Mesenteric fat pad (tissue), 1 donor: ENCODE results near the gene PGM2L1. TPM values are rescaled to one million over a fixed set of nuclear protein-coding genes. Genes with fewer than 3 reads are reported as not detected.
"Not testable (repeated sequence)": the region's sequence is repeated elsewhere in the genome, so short reads cannot be mapped to it uniquely, and the experiment has no call there.

Source experiments
- DNase-seq: peaks from one replicate; pipeline ENCODE4 v3.0.0-alpha.2; 2020; ENCODE audit warnings: low spot score
- total RNA-seq: library from RNA; stranded (reverse); fragmentation: NEBNext Ultra II Directional; extraction: Animal tissue kit (Norgen Biotek cat#: 25700); gene quantifications from one replicate; pipeline ENCODE4 v1.2.1, GENCODE V29; 2021
- donor health status: DM: yes; HTN: yes; CAD: no.

PGM2L1 gene
- total RNA-seq, 1 donor from 2014 or later: 2.8 TPM

GRCh38 chr11:74403607-74404321, 5.5 kb upstream of the PGM2L1 start:
- DNase-seq: no peak

DNA sequence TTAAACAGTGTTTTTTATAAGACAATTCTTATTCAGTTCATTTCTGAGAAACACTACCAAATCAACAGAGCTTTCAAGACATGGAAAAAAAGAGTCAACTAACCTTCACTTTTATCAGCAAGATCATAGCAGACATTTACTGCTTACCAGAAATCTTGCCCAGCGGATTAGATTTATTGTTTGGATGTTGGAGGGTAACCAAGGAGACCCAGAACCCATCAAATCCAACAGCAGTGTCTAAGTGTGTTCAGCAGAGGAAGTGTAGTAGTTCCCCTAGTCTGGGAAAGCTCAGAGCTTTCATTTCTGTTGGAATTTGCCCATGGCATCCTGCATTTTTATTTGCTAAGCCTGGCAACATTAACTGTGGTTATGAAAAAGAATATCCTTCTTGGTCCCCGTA, 2.4 kb upstream of the PGM2L1 start:
- no peak for DNase-seq

DNA sequence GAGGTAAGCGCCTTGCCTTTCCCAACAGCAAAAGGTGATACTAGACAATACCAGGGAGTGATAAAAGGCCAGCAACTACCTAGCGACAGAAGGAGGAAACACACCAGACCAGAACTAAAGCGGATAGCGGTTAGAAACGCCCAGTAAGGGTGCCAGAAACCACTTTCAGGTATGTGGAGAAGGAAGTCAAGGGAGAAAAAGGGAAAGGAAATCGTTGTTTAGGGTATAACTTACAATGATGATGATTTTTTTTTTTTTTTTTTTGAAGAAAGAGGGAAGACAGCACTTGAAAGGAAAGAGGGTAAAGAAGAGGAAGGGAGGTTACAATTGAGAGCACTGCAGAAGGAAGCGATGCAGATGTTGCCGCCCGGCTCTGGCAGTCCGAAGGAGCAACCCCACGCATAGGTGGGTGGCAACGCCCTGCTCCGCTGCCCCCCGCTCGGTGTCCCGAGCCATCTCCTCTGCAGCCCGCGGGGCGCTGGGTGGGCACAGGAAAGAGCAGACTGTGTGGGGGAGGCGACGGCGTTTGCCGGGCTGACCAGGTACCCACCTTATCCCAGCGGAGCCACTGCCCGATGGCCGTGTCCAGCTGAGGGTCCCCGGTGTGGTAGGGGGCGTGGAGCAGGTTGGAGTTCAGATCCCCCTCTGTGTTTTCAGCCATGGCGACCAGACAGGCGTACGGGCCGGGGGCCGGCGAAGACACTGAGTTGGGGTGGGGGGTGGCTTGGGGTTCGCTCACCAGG, 561 bp downstream of the PGM2L1 start:
- DNase-seq: no peak

GRCh38 chr11:74392256-74392655, 6.0 kb downstream of the PGM2L1 start:
- DNase-seq: no peak

GRCh38 chr11:74391193-74391592, 7.0 kb downstream of the PGM2L1 start:
- no peak for DNase-seq

- no peak for DNase-seq
Observed at GRCh38 chr11:74390697-74391096, 7.5 kb downstream of the PGM2L1 start.

- DNase-seq: no peak
Observed at GRCh38 chr11:74388678-74389327, 9.4 kb downstream of the PGM2L1 start.

DNA sequence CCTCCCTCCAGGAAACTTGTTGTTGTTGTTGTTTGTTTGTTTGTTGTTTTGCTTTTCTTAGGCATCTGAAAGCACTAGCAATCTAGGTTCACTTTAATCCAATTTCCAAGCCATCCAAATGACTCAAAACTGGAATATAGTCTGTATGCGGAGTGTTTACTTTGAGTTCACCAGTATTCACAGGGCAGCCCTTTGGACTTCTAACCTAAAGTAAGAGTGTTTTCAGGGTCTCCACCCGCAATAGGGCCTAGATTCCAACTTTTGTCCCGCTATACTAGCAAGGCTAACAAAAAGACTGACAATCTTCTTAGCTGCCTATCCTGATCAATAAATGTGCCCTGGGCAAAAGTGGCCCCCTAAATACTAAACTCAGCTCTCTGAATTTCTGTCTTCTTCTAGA, 13.6 kb downstream of the PGM2L1 start:
- no peak for DNase-seq

GRCh38 chr11:74380746-74381439, 17.3 kb downstream of the PGM2L1 start:
- no peak for DNase-seq

GRCh38 chr11:74377689-74378088, 20.5 kb downstream of the PGM2L1 start:
- no peak for DNase-seq

- DNase-seq: no peak
Observed at GRCh38 chr11:74373382-74373781, 24.9 kb downstream of the PGM2L1 start.

- DNase-seq: no peak
Observed at GRCh38 chr11:74371269-74372052, 26.8 kb downstream of the PGM2L1 start.

DNA sequence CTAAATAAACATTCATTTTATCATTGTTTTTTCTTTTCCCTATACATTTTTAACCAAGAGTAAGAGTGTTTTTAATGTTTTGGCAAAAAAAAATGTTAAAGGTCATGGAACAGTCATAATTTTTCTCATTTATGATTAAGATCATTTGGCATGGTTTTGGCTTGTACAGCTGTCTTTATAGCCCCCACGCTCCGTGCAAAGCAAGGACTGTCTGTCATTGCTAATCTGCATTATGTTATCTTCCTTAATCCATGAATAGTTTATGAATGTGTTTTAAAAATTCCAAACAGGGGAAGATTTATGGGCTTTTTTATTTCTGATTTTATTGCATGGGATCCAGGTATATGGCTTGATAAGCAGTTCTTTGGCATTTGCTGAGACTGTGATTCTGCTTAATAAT, 28.1 kb downstream of the PGM2L1 start:
- DNase-seq: no peak

- DNase-seq: no peak
Observed at GRCh38 chr11:74367881-74368280, 30.4 kb downstream of the PGM2L1 start.

DNA sequence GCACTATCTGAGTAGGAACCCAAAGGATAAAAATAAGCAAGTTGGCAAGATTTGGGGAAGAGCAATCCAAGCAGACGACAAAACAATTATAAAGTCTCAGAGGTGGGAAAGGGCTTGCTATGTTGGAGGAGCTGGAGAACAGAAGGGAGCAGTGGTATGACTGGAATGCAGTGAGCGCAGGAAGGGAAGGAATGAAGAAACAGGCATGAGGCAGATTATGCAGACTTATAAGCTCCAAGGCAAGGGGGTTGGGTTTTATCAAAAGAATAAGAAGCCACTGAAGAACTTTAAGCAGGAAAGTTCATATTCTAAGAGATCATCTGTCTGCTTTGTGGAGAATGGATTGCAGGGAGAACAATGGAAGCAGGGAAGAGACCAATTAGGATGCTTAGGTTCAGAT, 31.7 kb downstream of the PGM2L1 start:
- DNase-seq: no peak

DNA sequence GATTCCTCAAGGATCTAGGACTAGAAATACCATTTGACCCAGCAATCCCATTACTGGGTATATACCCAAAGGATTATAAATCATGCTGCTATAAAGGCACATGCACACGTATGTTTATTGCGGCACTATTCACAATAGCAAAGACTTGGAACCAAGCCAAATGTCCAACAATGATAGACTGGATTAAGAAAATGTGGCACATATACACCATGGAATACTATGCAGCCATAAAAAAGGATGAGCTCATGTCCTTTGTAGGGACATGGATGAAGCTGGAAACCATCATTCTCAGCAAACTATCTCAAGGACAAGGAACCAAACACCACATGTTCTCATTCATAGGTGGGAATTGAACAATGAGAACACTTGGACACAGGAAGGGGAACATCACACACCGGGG, 32.4 kb downstream of the PGM2L1 start:
- DNase-seq: not testable (repeated sequence)

GRCh38 chr11:74357449-74357848, 40.8 kb downstream of the PGM2L1 start:
- no peak for DNase-seq

- no peak for DNase-seq
Observed at GRCh38 chr11:74355626-74356025, 42.6 kb downstream of the PGM2L1 start.

DNA sequence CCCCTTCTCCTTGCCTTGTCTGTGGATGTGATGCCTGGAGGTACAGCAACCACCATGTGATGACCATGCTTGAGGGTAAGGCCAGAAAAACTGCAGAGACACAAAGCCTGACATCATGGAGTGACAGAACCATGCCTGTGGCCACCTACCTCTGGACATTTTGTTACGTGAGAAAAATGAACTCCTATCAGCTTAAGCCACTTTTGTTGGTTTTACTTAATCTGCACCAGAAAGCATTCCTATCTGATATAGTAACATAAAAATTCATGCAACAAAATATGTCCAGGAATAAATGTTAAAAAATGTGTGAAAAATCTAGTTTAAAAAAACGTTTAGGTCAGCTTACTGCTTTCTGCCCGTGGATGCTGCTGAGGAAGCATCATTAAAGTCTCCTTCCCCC, 44.2 kb downstream of the PGM2L1 start:
- no peak for DNase-seq

- DNase-seq: no peak
Observed at GRCh38 chr11:74347381-74347780, 50.9 kb downstream of the PGM2L1 start.

DNA sequence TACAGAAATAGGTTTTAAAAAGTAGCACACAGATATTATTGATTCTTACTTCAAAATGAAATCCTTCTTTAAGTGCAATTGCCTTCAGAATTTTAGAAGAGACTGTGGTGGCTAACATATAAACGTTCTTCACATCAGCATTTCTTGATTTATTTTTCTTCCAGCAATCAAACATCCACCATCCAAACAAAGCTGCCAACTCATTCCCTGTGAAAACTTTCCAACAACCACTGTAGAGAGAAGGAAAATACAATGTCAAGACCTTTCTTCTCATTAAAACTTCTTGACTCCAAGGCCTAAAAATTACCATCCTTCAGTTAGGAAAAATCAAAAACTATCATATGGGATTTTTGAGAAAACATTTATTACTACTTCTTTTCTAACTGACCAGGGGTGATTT, 52.8 kb downstream of the PGM2L1 start:
- DNase-seq: no peak
